HTERT RPE-1 (cell line): ENCODE measurements around the gene METTL5.
"Not testable (repeated sequence)": the region's sequence is repeated elsewhere in the genome, so short reads cannot be mapped to it uniquely, and the experiment has no call there.

Experiments
- in situ Hi-C: fragments of 300-500 bp; cut with MboI; formaldehyde crosslinking; loops from 4 replicates; pipeline ENCODE4 v1.14.3; 2020; ENCODE audit warnings: low sequenced_read_pairs

METTL5 gene

GRCh38 chr2:169824373-169825333 is at the start of gene METTL5:
TSS of gene METTL5 (minus strand) at chr2:169824905. CDS start at chr2:169824597, 308 bp downstream.
- in situ Hi-C loops: no loop called here

GRCh38 chr2:169871994-169872393 is 47.3 kb upstream of the METTL5 start:
- in situ Hi-C loops: no loop called here

GRCh38 chr2:169871369-169871768 is 46.7 kb upstream of the METTL5 start:
- in situ Hi-C loops: not testable (repeated sequence)

GRCh38 chr2:169868951-169869350 is 44.2 kb upstream of the METTL5 start:
- in situ Hi-C loops: no loop called here

GRCh38 chr2:169867579-169867978 is 42.9 kb upstream of the METTL5 start:
- in situ Hi-C loops: no loop called here

GRCh38 chr2:169866230-169866629 is 41.5 kb upstream of the METTL5 start:
- in situ Hi-C loops: not testable (repeated sequence)

- in situ Hi-C loops: no loop called here
These were observed 40.8 kb upstream of the METTL5 start for GRCh38 chr2:169865492-169865891.

- in situ Hi-C loops: no loop called here
These were observed 38.1 kb upstream of the METTL5 start for GRCh38 chr2:169862816-169863215.

GRCh38 chr2:169860149-169860548 is 35.4 kb upstream of the METTL5 start:
- in situ Hi-C loops: no loop called here

- in situ Hi-C loops: no loop called here
These were observed 34.7 kb upstream of the METTL5 start for GRCh38 chr2:169859423-169859822.

GRCh38 chr2:169855281-169856258 is 30.9 kb upstream of the METTL5 start:
- in situ Hi-C loops: not testable (repeated sequence)

- in situ Hi-C loops: no loop called here
These were observed 28.4 kb upstream of the METTL5 start for GRCh38 chr2:169853041-169853668.

GRCh38 chr2:169849710-169850109 is 25.0 kb upstream of the METTL5 start:
- in situ Hi-C loops: no loop called here

GRCh38 chr2:169848959-169849693 is 24.4 kb upstream of the METTL5 start:
- in situ Hi-C loops: not testable (repeated sequence)

GRCh38 chr2:169845016-169845415 is 20.3 kb upstream of the METTL5 start:
- in situ Hi-C loops: no loop called here

- in situ Hi-C loops: not testable (repeated sequence)
These were observed 16.9 kb upstream of the METTL5 start for GRCh38 chr2:169841625-169842024.

GRCh38 chr2:169840747-169841142 is 16.0 kb upstream of the METTL5 start:
- in situ Hi-C loops: no loop called here

- in situ Hi-C loops: no loop called here
These were observed 15.4 kb upstream of the METTL5 start for GRCh38 chr2:169839954-169840746.

- in situ Hi-C loops: no loop called here
These were observed 14.2 kb upstream of the METTL5 start for GRCh38 chr2:169838743-169839489.
